Measurements from ENCODE around the gene ADRA2C.

DNA sequence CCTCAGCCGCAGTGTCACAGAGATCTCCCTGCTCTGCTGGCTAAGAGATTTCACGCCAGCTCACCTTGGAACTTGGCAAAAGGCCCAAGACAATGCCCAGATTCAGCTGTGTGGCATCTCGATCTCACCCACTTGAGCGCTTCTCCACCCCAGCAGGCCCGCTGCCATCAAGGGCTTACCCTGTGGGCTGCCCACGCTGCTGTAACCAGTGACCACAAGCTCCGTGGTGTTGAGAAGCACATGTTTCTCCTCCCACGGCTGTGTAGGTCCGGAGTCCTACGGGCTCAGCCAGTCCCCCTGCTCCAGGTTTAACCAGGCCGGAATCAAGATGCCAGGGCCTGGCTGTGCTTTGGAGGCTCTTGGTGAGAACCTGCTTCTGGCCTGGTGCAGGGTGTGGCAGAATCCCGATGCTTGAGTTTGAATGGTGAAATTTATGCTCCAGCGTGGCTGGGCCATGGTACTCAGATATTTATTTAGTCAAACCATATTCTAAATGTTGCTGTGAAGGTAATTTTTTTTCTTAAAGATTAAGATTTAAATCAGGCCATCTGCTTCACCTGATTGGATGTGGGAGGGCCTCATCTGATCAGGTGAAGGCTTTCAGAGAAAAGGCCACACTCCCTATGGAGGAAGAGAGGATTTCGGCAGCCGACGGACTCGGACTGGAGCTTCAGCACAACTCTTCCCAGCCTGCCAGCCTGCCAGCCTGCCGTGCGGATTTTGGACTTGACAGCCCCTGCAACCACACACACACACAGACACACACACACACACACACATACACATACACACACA is 24.8 kb upstream of the ADRA2C start:
- TF ChIP-seq POLR2A (IDR thresholded peaks at IDR 0.05) (no peak), POLR2AphosphoS5 (IDR thresholded peaks at IDR 0.05) (no peak)
- TF ChIP-seq, protein P1, sequence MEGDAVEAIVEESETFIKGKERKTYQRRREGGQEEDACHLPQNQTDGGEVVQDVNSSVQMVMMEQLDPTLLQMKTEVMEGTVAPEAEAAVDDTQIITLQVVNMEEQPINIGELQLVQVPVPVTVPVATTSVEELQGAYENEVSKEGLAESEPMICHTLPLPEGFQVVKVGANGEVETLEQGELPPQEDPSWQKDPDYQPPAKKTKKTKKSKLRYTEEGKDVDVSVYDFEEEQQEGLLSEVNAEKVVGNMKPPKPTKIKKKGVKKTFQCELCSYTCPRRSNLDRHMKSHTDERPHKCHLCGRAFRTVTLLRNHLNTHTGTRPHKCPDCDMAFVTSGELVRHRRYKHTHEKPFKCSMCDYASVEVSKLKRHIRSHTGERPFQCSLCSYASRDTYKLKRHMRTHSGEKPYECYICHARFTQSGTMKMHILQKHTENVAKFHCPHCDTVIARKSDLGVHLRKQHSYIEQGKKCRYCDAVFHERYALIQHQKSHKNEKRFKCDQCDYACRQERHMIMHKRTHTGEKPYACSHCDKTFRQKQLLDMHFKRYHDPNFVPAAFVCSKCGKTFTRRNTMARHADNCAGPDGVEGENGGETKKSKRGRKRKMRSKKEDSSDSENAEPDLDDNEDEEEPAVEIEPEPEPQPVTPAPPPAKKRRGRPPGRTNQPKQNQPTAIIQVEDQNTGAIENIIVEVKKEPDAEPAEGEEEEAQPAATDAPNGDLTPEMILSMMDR (IDR thresholded peaks at IDR 0.05 in 8 of 11, conservative IDR thresholded peaks at IDR 0.05 in 3 of 11) = no peak

All from spleen (tissue), 7 donors.